Stimulated activated effector memory CD8-positive, alpha-beta T cell treated with anti-CD3 and anti-CD28 coated beads, Interleukin-12 subunit alpha, Interleukin-12 subunit beta, amount 100 ng/mL, for 72 hours (primary cell): ENCODE measurements around the gene GOLGA6L7.
"Not testable (repeated sequence)": the region's sequence is repeated elsewhere in the genome, so short reads cannot be mapped to it uniquely, and the experiment has no call there.

ENCODE experiments used
- ATAC-seq: fragments of 150-1000 bp; cut with Tn5 transposase; 2 replicates; pipeline ENCODE4 v1.10.0; 2021
- DNase-seq, 2 donors: peaks; one replicate each; pipeline ENCODE4 v3.0.0; 2021 to 2022; ENCODE audit warnings: low spot score in 2 of 2
- H3K27ac Mint-ChIP-seq: one replicate; pipeline ENCODE4 v1.8.0; 2022; ENCODE audit warnings: mild to moderate bottlenecking, mixed read lengths
- H3K36me3 Mint-ChIP-seq: one replicate; pipeline ENCODE4 v1.8.0; 2022; ENCODE audit warnings: mild to moderate bottlenecking, mixed read lengths
- H3K4me1 Mint-ChIP-seq: one replicate; pipeline ENCODE4 v1.8.0; 2022; ENCODE audit warnings: mixed read lengths
- H3K4me3 Mint-ChIP-seq: one replicate; pipeline ENCODE4 v1.8.0; 2022; ENCODE audit warnings: mild to moderate bottlenecking, mixed read lengths
- H3K9me3 Mint-ChIP-seq: one replicate; pipeline ENCODE4 v1.8.0; 2022; ENCODE audit warnings: mixed read lengths

The GOLGA6L7 gene

GRCh38 chr15:28848521-28848920 is at the start of gene GOLGA6L7:
Gene GOLGA6L7 (minus strand): TSS chr15:28848644. CDS start chr15:28848549, 95 bp downstream.
- H3K9me3 Mint-ChIP-seq, result not testable (repeated sequence)

DNA sequence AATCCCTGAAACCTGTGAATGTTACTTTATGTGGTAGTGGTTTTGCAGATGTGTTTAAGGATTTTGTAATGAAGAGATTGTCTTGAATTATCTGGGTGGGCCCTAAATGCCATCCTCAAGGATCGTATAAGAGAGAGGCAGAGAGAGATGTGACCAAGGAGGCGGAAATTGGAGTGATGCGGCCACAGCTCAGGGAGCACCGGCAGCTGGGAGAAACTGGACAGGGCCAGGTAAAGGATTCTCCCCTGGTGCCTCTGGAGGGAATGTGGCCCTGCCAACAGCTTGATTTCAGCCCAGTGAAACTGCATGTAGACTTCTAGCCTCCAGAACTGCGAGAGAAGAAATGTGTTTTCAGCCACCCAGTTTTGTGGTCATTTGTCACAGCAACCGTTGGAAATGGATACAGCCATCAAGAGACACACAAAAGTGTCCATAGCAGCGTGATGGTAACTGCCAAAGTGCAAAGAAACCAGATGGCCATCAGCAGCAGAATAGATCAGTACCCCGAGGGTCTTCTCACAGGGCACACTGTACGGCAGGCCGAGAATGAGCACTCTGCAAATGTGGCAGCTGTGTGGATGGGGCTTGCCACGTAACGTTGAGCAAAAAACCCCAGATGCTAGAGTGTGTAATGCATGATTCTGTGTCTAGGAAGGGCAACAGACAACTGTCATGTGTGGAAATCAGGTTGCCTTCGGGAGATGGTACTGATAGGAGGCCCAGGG is 49.6 kb upstream of the GOLGA6L7 start:
- no peak for ATAC-seq
- H3K9me3 Mint-ChIP-seq, result no peaks in the 10 kb centered on the region
- no peak overlapping the region for H3K27ac Mint-ChIP-seq

More at GRCh38 chr15:28848521-28848920, at the start of gene GOLGA6L7:
- not testable (repeated sequence) for H3K4me1 Mint-ChIP-seq, H3K36me3 Mint-ChIP-seq, H3K4me3 Mint-ChIP-seq, DNase-seq, H3K27ac Mint-ChIP-seq, ATAC-seq

DNA sequence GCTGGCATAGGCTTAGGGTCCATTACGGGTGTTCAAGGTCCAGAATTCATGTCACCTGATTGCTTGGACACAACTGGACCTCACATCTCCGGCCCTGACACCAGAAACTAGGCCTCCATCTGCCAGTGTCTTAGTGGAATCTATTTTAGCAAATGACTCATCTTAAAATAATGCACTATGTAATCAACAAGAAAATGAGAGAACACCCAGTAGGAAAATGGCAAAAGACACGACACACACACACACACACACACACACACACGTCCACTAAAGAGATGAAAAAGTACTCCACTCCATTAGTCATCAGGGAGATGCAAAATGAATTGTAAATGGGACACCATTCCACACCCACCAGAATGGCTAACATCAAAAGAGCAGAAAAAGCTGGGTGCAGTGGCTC is 48.5 kb upstream of the GOLGA6L7 start:
- DNase-seq (no peak), ATAC-seq (no peak)
- H3K36me3 Mint-ChIP-seq, result peaks cover 4% of the 10 kb centered on the region
- H3K4me1 Mint-ChIP-seq, result no peaks in the 10 kb centered on the region
- no peak overlapping the region for H3K4me3 Mint-ChIP-seq
- H3K27ac Mint-ChIP-seq, result no peak overlapping the region
- H3K9me3 Mint-ChIP-seq, result no peaks in the 10 kb centered on the region

More for the DNA sequence above, 49.6 kb upstream of the GOLGA6L7 start:
- no peaks in the 10 kb centered on the region for H3K4me1 Mint-ChIP-seq
- peaks cover 4% of the 10 kb centered on the region for H3K36me3 Mint-ChIP-seq
- no peak overlapping the region for H3K4me3 Mint-ChIP-seq
- DNase-seq, result no peak

DNA sequence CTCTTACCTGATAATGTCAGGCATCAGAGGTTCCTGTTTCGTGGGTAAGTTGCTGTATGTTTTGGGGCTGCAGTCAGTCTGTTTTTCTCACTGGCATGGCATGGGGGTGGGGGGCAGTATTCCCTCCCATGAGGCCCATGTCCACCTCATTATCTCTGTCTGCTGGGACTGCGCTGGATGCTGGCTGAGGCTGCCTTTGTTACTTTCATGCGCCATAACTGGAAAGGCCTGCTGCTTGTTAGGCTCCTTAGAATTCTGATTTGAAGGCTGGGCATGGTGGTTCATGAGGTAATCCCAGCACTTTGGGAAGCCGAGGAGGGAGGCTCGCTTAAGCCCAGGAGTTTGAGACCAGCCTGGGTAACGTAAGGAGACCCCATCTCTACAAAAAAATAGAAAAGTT is 47.1 kb upstream of the GOLGA6L7 start:
- H3K4me1 Mint-ChIP-seq, result peaks cover 10% of the 10 kb centered on the region

GRCh38 chr15:28895146-28895545 is 46.7 kb upstream of the GOLGA6L7 start:
- no peak overlapping the region for H3K27ac Mint-ChIP-seq
- ATAC-seq, result no peak
- peaks cover 14% of the 10 kb centered on the region for H3K4me1 Mint-ChIP-seq

More for the DNA sequence above, 47.1 kb upstream of the GOLGA6L7 start:
- peaks cover 4% of the 10 kb centered on the region for H3K36me3 Mint-ChIP-seq
- no peak overlapping the region for H3K27ac Mint-ChIP-seq
- ATAC-seq (no peak), DNase-seq (no peak)
- no peak overlapping the region for H3K4me3 Mint-ChIP-seq
- H3K9me3 Mint-ChIP-seq, result no peaks in the 10 kb centered on the region

DNA sequence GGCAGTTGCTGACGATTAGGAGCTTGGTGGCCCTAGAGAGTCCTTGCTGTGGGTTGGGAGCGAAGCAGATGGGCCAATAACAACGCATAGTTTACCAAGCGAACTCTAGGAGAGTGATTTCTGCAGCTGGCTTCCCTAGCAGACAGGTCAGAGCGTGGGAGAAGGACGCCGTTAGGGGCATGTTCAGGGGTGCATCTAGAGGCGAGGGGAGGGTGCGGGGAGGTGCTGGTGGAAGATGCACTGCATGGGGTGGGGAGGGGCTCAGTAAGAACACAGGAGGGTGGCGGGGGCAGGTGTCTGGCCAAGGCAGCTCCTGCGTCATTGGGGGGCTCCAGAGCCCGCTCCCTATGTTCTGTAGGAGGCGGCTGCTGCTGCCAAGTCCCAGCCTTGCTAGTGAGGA is 46.2 kb upstream of the GOLGA6L7 start:
- H3K9me3 Mint-ChIP-seq, result no peaks in the 10 kb centered on the region
- no peak overlapping the region for H3K27ac Mint-ChIP-seq
- peaks cover 19% of the 10 kb centered on the region for H3K4me1 Mint-ChIP-seq
- H3K4me3 Mint-ChIP-seq, result no peak overlapping the region
- peaks cover 4% of the 10 kb centered on the region for H3K36me3 Mint-ChIP-seq
- no peak for ATAC-seq
- no peak for DNase-seq

More at GRCh38 chr15:28895146-28895545, 46.7 kb upstream of the GOLGA6L7 start:
- Mint-ChIP-seq H3K9me3 (no peaks in the 10 kb centered on the region), H3K4me3 (no peak overlapping the region), H3K36me3 (peaks cover 4% of the 10 kb centered on the region)
- DNase-seq, result no peak

DNA sequence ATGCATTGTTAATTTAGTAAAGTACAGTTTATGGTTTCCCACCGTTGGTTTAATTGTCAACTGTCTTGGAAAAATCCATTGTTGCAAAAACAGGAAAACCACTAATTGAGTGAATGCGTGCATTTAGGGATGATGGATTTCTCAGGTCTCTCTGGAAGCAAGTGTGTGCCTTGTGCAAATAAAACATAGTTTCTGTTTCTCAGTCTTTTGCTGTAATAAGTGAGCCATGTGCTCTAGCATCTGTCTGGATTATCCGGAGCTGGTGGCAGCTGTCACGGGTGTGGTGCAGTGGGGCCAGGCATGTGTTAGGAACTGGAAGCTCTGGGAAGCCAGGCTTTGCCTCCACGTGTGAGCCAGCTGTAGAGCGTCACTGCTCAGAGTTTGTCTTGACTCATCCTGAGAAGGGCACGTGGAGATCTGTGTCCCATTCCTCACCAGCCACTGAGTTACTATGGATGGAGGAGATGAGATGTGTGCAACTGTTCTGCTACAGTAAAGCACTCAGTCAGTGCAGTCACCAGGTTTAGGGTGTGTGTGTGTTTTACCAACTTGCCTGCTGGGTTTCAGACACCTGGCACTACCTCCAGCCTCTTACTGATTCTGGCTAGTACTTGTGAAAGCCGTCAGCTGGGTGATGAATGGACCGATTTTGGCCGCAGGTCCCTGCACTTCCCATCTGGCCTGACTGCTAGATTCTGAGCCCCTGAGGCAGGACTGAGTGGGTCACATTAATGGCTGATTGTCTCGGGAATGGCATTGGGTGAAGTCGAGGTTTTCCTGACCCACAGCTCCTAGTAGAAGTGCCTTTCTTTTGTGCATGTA is 44.6 kb upstream of the GOLGA6L7 start:
- ATAC-seq (no peak), DNase-seq (no peak)
- peaks cover 21% of the 10 kb centered on the region for H3K4me1 Mint-ChIP-seq
- no peak overlapping the region for H3K4me3 Mint-ChIP-seq
- no peaks in the 10 kb centered on the region for H3K9me3 Mint-ChIP-seq
- H3K27ac Mint-ChIP-seq, result no peak overlapping the region
- H3K36me3 Mint-ChIP-seq, result no peaks in the 10 kb centered on the region

- Mint-ChIP-seq H3K27ac (peak overlapping the region; percentile 87), H3K36me3 (no peaks in the 10 kb centered on the region), H3K9me3 (no peaks in the 10 kb centered on the region), H3K4me3 (no peak overlapping the region), H3K4me1 (peaks cover 21% of the 10 kb centered on the region)
- no peak for DNase-seq
- ATAC-seq, result no peak
Observed at GRCh38 chr15:28891588-28891987, 43.1 kb upstream of the GOLGA6L7 start.

GRCh38 chr15:28890711-28891495 is 42.5 kb upstream of the GOLGA6L7 start:
- Mint-ChIP-seq H3K27ac (peak overlapping the region; percentile 87), H3K4me1 (peaks cover 21% of the 10 kb centered on the region), H3K36me3 (no peaks in the 10 kb centered on the region), H3K4me3 (peak overlapping the region; percentile 40), H3K9me3 (no peaks in the 10 kb centered on the region)
- ATAC-seq, result no peak
- DNase-seq, result no peak

GRCh38 chr15:28890291-28890690 is 41.8 kb upstream of the GOLGA6L7 start:
- Mint-ChIP-seq H3K4me1 (peaks cover 21% of the 10 kb centered on the region), H3K27ac (peak overlapping the region; percentile 87), H3K4me3 (peak overlapping the region; percentile 40)
- H3K36me3 Mint-ChIP-seq, DNase-seq, H3K9me3 Mint-ChIP-seq, ATAC-seq: not testable (repeated sequence)

DNA sequence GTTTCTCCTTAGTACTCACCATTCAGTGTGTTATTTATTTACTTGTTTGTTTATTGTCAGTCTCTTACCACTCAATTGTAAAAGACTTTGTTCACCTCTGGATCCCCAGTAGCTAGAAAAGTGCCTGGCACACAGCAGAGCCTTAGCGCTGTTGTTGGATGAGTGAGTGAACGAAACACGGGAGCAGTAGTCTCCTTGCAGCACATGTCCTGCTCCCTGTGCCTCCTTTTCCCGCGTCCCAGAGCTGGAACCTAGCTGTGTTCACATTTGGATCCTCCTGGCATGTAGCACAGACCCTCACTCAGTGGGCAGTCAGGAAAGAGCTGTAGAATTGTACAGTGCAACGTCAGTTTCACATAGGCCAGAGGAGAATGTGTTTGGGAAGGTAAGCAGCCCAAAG is 41.4 kb upstream of the GOLGA6L7 start:
- H3K36me3 Mint-ChIP-seq, DNase-seq, H3K4me3 Mint-ChIP-seq, H3K27ac Mint-ChIP-seq, H3K9me3 Mint-ChIP-seq, ATAC-seq: not testable (repeated sequence)
- peaks cover 21% of the 10 kb centered on the region for H3K4me1 Mint-ChIP-seq

- H3K4me3 Mint-ChIP-seq, result no peak overlapping the region
- DNase-seq, result no peak
Observed at GRCh38 chr15:28889346-28889745, 40.9 kb upstream of the GOLGA6L7 start.

DNA sequence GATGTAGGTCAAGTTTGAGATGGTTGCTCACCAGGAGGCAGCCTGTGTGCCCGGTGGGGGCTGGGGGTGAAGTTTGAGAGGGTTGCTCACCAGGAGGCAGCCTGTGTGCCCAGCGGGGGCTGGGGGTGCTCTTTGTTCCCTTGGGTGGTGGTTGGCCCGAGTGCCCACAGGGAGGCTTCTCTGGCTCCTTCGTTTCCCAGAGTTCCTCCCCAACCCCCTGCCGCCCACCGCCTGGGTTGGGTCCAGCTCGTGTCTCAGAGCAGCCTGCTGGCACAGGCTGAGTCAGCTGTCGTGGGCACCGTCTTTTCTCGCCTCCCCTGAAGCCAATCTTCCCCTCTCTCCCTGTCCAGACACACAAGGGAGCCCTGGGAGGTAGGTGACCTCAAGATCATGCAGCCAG is 40.5 kb upstream of the GOLGA6L7 start:
- Mint-ChIP-seq H3K36me3 (no peaks in the 10 kb centered on the region), H3K4me1 (peaks cover 21% of the 10 kb centered on the region), H3K9me3 (no peaks in the 10 kb centered on the region), H3K4me3 (no peak overlapping the region), H3K27ac (no peak overlapping the region)
- ATAC-seq (no peak), DNase-seq (no peak)

More at GRCh38 chr15:28889346-28889745, 40.9 kb upstream of the GOLGA6L7 start:
- peaks cover 21% of the 10 kb centered on the region for H3K4me1 Mint-ChIP-seq
- H3K27ac Mint-ChIP-seq, result no peak overlapping the region
- ATAC-seq, result no peak
- no peaks in the 10 kb centered on the region for H3K36me3 Mint-ChIP-seq
- H3K9me3 Mint-ChIP-seq, result no peaks in the 10 kb centered on the region

DNA sequence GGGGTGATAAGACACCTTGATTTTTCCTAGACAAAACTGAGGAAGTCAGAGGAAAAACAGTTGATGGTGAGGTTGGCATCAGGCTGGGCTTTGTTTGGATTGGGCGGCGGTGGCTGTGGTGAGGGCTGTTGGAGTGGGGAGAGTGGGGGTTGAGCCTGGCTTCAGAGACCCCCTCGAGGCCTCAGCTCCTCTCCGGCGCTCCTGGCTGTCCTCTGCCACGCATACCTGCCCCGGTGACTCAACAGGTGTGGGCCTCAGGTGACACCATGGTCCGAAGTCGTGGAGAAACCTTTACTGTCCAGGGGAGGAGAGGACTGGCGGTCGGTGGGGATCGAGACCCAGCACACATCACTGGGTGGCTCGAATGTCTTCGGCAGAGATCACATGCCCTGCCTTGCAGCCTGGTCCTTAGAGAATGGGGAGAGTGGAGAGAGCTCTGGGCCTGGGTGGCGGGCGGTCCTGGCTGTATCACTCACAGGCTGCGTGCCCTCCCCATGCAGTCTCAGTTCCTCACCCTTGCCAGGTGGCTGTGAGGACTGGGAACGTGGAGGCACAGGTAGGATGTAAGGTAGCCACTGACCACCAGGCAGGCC is 40.0 kb upstream of the GOLGA6L7 start:
- Mint-ChIP-seq H3K4me3 (no peak overlapping the region), H3K4me1 (peaks cover 21% of the 10 kb centered on the region), H3K36me3 (no peaks in the 10 kb centered on the region), H3K27ac (no peak overlapping the region), H3K9me3 (no peaks in the 10 kb centered on the region)
- ATAC-seq (peak; percentile 2), DNase-seq (no peak)
